B cell (primary cell): Measurements from ENCODE around the gene AFAP1L1. TPM values are rescaled to one million over a fixed set of nuclear protein-coding genes. Genes with fewer than 3 reads are reported as not detected.

ENCODE experiments used
- ATAC-seq: fragments of 200-7000 bp; cut with Tn5 transposase; one replicate; pipeline ENCODE4 v1.10.0; 2021; ENCODE audit warnings: low read depth, mild to moderate bottlenecking, moderate number of reproducible peaks, moderate library complexity
- CTCF ChIA-PET: fragments of 350-600 bp; sonication (Branson Sonifier 250); formaldehyde crosslinking; loops from one replicate; lab custom pipeline; 2021; ENCODE audit warnings: antibody characterized with exemption, inconsistent platforms; lab: Charles Lee
- POLR2A ChIA-PET: fragments of 350-600 bp; sonication (Branson Sonifier 250); formaldehyde crosslinking; loops from one replicate; lab custom pipeline; 2021; ENCODE audit warnings: antibody characterized with exemption; lab: Charles Lee
- DNase-seq: peaks from one replicate; pipeline ENCODE4 v3.0.0; 2013
- H2AFZ ChIP-seq: 2 replicates; pipeline ENCODE4 v1.6.1; 2012; ENCODE audit warnings: mild to moderate bottlenecking, low read depth, low read length; ENCODE audit not compliant: insufficient read depth, poor library complexity, severe bottlenecking
- H3K27ac ChIP-seq, 2 donors: 1 replicate in 1 of 2; 2 replicates in 1 of 2; pipeline ENCODE4 v1.5.1; 2012 to 2013; ENCODE audit warnings: low read length in 2 of 2, mild to moderate bottlenecking in 2 of 2, moderate library complexity in 1 of 2
- H3K27me3 ChIP-seq, 4 experiments: fragments of 200-600 bp in 1 of 4; sonication (generic) in 1 of 4; replicated peaks in 1 of 4; 1 replicate in 2 of 4; 2 replicates in 2 of 4; pipeline versions ENCODE4 v1.6.1 to v1.7.0; 2013 to 2016; ENCODE audit warnings: low read length in 3 of 4, mild to moderate bottlenecking in 2 of 4, mixed read lengths in 1 of 4, moderate library complexity in 1 of 4; ENCODE audit not compliant: insufficient read depth in 4 of 4, control insufficient read depth in 3 of 4; ENCODE audit errors: control extremely low read depth in 1 of 4
- H3K36me3 ChIP-seq, 2 experiments: replicated peaks in 1 of 2; 1 replicate in 1 of 2; 2 replicates in 1 of 2; pipeline versions ENCODE4 v1.6.1 to v1.7.1; 2013; ENCODE audit warnings: low read length in 1 of 2; ENCODE audit not compliant: insufficient read depth in 2 of 2, control insufficient read depth in 1 of 2; ENCODE audit errors: control extremely low read depth in 1 of 2, extremely low read depth in 1 of 2
- H3K4me1 ChIP-seq, 2 donors: fragments of 200-600 bp in 1 of 2; sonication (generic) in 1 of 2; 1 replicate in 1 of 2; 2 replicates in 1 of 2; pipeline versions ENCODE4 v1.5.1 to v1.6.1; 2013 to 2017; ENCODE audit warnings: low read length in 2 of 2; ENCODE audit not compliant: control insufficient read depth in 2 of 2, insufficient read depth in 2 of 2
- H3K4me2 ChIP-seq: replicated peaks from 2 replicates; pipeline ENCODE3; 2012; ENCODE audit warnings: mild to moderate bottlenecking, low read depth, low read length; ENCODE audit not compliant: poor library complexity, severe bottlenecking
- H3K4me3 ChIP-seq, 5 experiments: fragments of 200-600 bp in 1 of 5; sonication (generic) in 1 of 5; 1 replicate in 3 of 5; 2 replicates in 2 of 5; pipeline versions ENCODE4 v1.5.1 to v1.7.0; 2011 to 2016; ENCODE audit warnings: low read length in 4 of 5, mild to moderate bottlenecking in 4 of 5, low read depth in 2 of 5, control low read depth in 1 of 5, moderate library complexity in 1 of 5; ENCODE audit not compliant: insufficient read depth in 1 of 5; ENCODE audit errors: control extremely low read depth in 1 of 5, extremely low read depth in 1 of 5
- H3K79me2 ChIP-seq: fragments of 200-600 bp; sonication (generic); one replicate; pipeline ENCODE4 v1.6.0; 2016; ENCODE audit warnings: low read length; ENCODE audit not compliant: control insufficient read depth, insufficient read depth
- H3K9ac ChIP-seq: fragments of 200-600 bp; sonication (generic); 2 replicates; pipeline ENCODE4 v1.6.1; 2017; ENCODE audit warnings: mild to moderate bottlenecking, low read length, moderate library complexity
- H3K9me3 ChIP-seq, 3 donors: one replicate each; pipeline versions ENCODE4 v1.6.1 to v1.7.1; 2013; ENCODE audit warnings: low read length in 2 of 3; ENCODE audit not compliant: control insufficient read depth in 2 of 3, insufficient read depth in 1 of 3; ENCODE audit errors: control extremely low read depth in 1 of 3
- H4K20me1 ChIP-seq: 2 replicates; pipeline ENCODE4 v1.6.0; 2012; ENCODE audit warnings: mild to moderate bottlenecking, low read length; ENCODE audit not compliant: insufficient read depth, control insufficient read depth, poor library complexity, severe bottlenecking
- H3K27ac Mint-ChIP-seq: one replicate; pipeline ENCODE4 v1.8.0; 2021; ENCODE audit warnings: mixed read lengths
- H3K27me3 Mint-ChIP-seq: one replicate; pipeline ENCODE4 v1.8.0; 2021; ENCODE audit warnings: mixed read lengths
- H3K4me1 Mint-ChIP-seq: one replicate; pipeline ENCODE4 v1.8.0; 2021; ENCODE audit warnings: mixed read lengths
- H3K4me3 Mint-ChIP-seq: one replicate; pipeline ENCODE4 v1.8.0; 2021; ENCODE audit warnings: mixed read lengths
- H3K9me3 Mint-ChIP-seq: one replicate; pipeline ENCODE4 v1.8.0; 2022; ENCODE audit warnings: mixed read lengths; ENCODE audit not compliant: insufficient read depth
- CTCF ChIP-seq: fragments of 200-600 bp; IDR thresholded peaks from one replicate; pipeline ENCODE4 v1.8.0; 2022; ENCODE audit warnings: antibody characterized with exemption, mild to moderate bottlenecking
- EZH2 ChIP-seq: IDR thresholded peaks from 2 replicates; pipeline ENCODE4 v1.6.1; 2012; ENCODE audit warnings: borderline replicate concordance, low read depth, mild to moderate bottlenecking, moderate library complexity, low read length; ENCODE audit not compliant: insufficient read depth, poor library complexity, severe bottlenecking
- WGBS: methylation state at CpG from one replicate; pipeline ENCODE4 v1.1.5; 2013; ENCODE audit warnings: missing lambda C conversion rate; ENCODE audit not compliant: insufficient coverage; 5-methylcytosine and 5-hydroxymethylcytosine counted together
- intact Hi-C: fragments of 100-400 bp; cut with micrococcal nuclease; formaldehyde crosslinking; loops from one replicate; pipeline ENCODE4 v1.10.0; 2022
- polyA plus RNA-seq: library from polyadenylated mRNA; depleted of rRNA; stranded (reverse); fragments of >200 nt; gene quantifications from 2 replicates; pipeline ENCODE4 v1.2.3, GENCODE V29; 2012
- total RNA-seq, 2 donors: library from RNA; stranded (reverse); fragments of 120-200 nt in 1 of 2; gene quantifications; 1 replicate in 1 of 2; 2 replicates in 1 of 2; pipeline versions ENCODE4 v1.2.3 to v1.2.4, GENCODE V29; 2013 to 2022

AFAP1L1 gene
- total and polyA plus RNA-seq, 2 donors (not counting 1 experiment from before 2014, with no cell fraction given), result not detected

GRCh38 chr5:149387081-149387631 is 115.5 kb downstream of the AFAP1L1 start:
- Mint-ChIP-seq H3K27me3 (peaks cover 8% of the 10 kb centered on the region), H3K4me3 (no peak overlapping the region), H3K9me3 (no peaks in the 10 kb centered on the region), H3K27ac (no peak overlapping the region), H3K4me1 (no peaks in the 10 kb centered on the region)
- TF ChIP-seq CTCF (no peak), EZH2 (no peak)
- Histone ChIP-seq H3K9me3 (no peaks in the 10 kb centered on the region), H3K4me1 (no peaks in the 10 kb centered on the region), H3K79me2 (no peaks in the 10 kb centered on the region), H3K27me3 (no peaks in the 10 kb centered on the region), H3K4me3 (no peak overlapping the region), H3K9ac (no peak overlapping the region), H3K36me3 (no peaks in the 10 kb centered on the region), H2AFZ (no peak overlapping the region), H3K27ac (no peak overlapping the region), H4K20me1 (no peaks in the 10 kb centered on the region), H3K4me2 (no peak overlapping the region)
- WGBS, result 94% methylated on average over 8 of the region's 9 CpGs
- ATAC-seq (no peak), DNase-seq (no peak)
- intact Hi-C loops, result no loop called here
- CTCF ChIA-PET, result interaction anchor here (1.1 to 1.8 kb wide), 5 partner anchors 16 to 178 kb away, joined by 3 to 6 read pairs (median 5); no protein-coding TSS in a partner anchor
- POLR2A ChIA-PET, result interaction anchor here (0.6 kb wide), 1 partner anchor 41 kb away, joined by 7 read pairs; no protein-coding TSS in a partner anchor

GRCh38 chr5:149387982-149388381 is 116.3 kb downstream of the AFAP1L1 start:
- Histone ChIP-seq H3K4me2 (no peak overlapping the region), H3K4me3 (no peak overlapping the region), H3K4me1 (no peaks in the 10 kb centered on the region), H3K27me3 (no peaks in the 10 kb centered on the region), H2AFZ (no peak overlapping the region), H4K20me1 (no peaks in the 10 kb centered on the region), H3K27ac (no peak overlapping the region), H3K36me3 (no peaks in the 10 kb centered on the region), H3K9me3 (no peaks in the 10 kb centered on the region), H3K9ac (no peak overlapping the region), H3K79me2 (no peaks in the 10 kb centered on the region)
- no peak for ATAC-seq
- peaks cover 8% of the 10 kb centered on the region for H3K27me3 Mint-ChIP-seq
- TF ChIP-seq EZH2 (no peak), CTCF (no peak)
- no peaks in the 10 kb centered on the region for H3K9me3 Mint-ChIP-seq
- ChIA-PET POLR2A (interaction anchor here (0.5 kb wide), 1 partner anchor 154 kb away, joined by 5 read pairs; no protein-coding TSS in a partner anchor), CTCF (interaction anchor here (0.6 to 1.3 kb wide), 4 partner anchors 17 to 1354 kb away, joined by 3 to 6 read pairs (median 3); no protein-coding TSS in a partner anchor)
- intact Hi-C loops, result no loop called here
- H3K4me3 Mint-ChIP-seq, result no peak overlapping the region
- 83% methylated on average over 1 of the region's 1 CpG for WGBS
- H3K4me1 Mint-ChIP-seq, result no peaks in the 10 kb centered on the region
- no peak for DNase-seq
- H3K27ac Mint-ChIP-seq, result no peak overlapping the region
